OCI-LY3 (cell line): ENCODE measurements around the gene TTC16.

ENCODE experiments used
- H2AFZ ChIP-seq: fragments of 200-600, 300-600 bp; shearing (Covaris generic); 2 replicates; pipeline ENCODE4 v1.6.0; 2014; ENCODE audit warnings: antibody characterized with exemption, low read depth, low read length
- H3K27ac ChIP-seq: fragments of 200-600, 300-600 bp; sonication (generic); 2 replicates; pipeline ENCODE4 v1.5.1; 2014; ENCODE audit warnings: mild to moderate bottlenecking, low read length, moderate library complexity, mixed read lengths
- H3K27me3 ChIP-seq: fragments of 200-600, 300-600 bp; sonication (generic); 2 replicates; pipeline ENCODE4 v1.6.1; 2014; ENCODE audit warnings: low read depth, low read length, mixed read lengths
- H3K36me3 ChIP-seq: fragments of 200-600, 300-600 bp; sonication (generic); replicated peaks from 2 replicates; pipeline ENCODE3; 2014; ENCODE audit warnings: low read depth, low read length, mixed read lengths
- H3K4me1 ChIP-seq: fragments of 300-600, 200-600 bp; sonication (generic); 2 replicates; pipeline ENCODE4 v1.6.1; 2014; ENCODE audit warnings: low read length, mixed read lengths
- H3K4me2 ChIP-seq: fragments of 200-600, 300-600 bp; sonication (generic); 2 replicates; pipeline ENCODE4 v1.6.1; 2014; ENCODE audit warnings: low read length, mixed read lengths
- H3K4me3 ChIP-seq: fragments of 300-600, 200-600 bp; sonication (generic); 2 replicates; pipeline ENCODE4 v1.5.1; 2014; ENCODE audit warnings: antibody characterized with exemption, mild to moderate bottlenecking, low read length, moderate library complexity
- H3K79me2 ChIP-seq: fragments of 300-600, 200-600 bp; shearing (Covaris generic); 2 replicates; pipeline ENCODE4 v1.6.1; 2014; ENCODE audit warnings: mild to moderate bottlenecking, low read length, mixed read lengths
- H3K9ac ChIP-seq: fragments of 300-600, 200-600 bp; shearing (Covaris generic); 2 replicates; pipeline ENCODE4 v1.6.0; 2014; ENCODE audit warnings: mild to moderate bottlenecking, low read length, moderate library complexity
- H3K9me3 ChIP-seq: fragments of 200-600, 300-600 bp; shearing (Covaris generic); 2 replicates; pipeline ENCODE4 v1.6.1; 2014; ENCODE audit warnings: low read length, mixed read lengths; ENCODE audit not compliant: insufficient read depth
- H4K20me1 ChIP-seq: fragments of 200-600, 300-600 bp; sonication (generic); 2 replicates; pipeline ENCODE4 v1.6.1; 2016; ENCODE audit warnings: low read length, mixed read lengths; ENCODE audit not compliant: insufficient read depth
- CTCF ChIP-seq: fragments of 200-600, 300-600 bp; sonication (generic); IDR thresholded peaks from 2 replicates; pipeline ENCODE4 v1.5.1; 2014; ENCODE audit warnings: antibody characterized with exemption, low read length, low read depth
- EZH2phosphoT487 ChIP-seq: fragments of 200-600 bp; shearing (Covaris generic); IDR thresholded peaks from 2 replicates; pipeline ENCODE4 v1.6.1; 2018; ENCODE audit warnings: antibody characterized with exemption, mixed run types, low read depth

TTC16 gene

GRCh38 chr9:127717766-127718165 lies 1.9 kb downstream of the TTC16 start:
- peaks cover 4% of the 10 kb centered on the region for H3K27me3 ChIP-seq
- H3K9ac ChIP-seq, result no peak overlapping the region
- no peaks in the 10 kb centered on the region; the same call in 1 of the 2 replicates for H4K20me1 ChIP-seq
- H3K36me3 ChIP-seq, result no peaks in the 10 kb centered on the region
- H2AFZ ChIP-seq, result no peak overlapping the region
- no peaks in the 10 kb centered on the region for H3K79me2 ChIP-seq
- no peak overlapping the region for H3K4me3 ChIP-seq
- H3K9me3 ChIP-seq, result no peaks in the 10 kb centered on the region
- H3K4me2 ChIP-seq, result no peak overlapping the region
- no peak overlapping the region for H3K27ac ChIP-seq
- peaks cover 8% of the 10 kb centered on the region for H3K4me1 ChIP-seq
- TF ChIP-seq CTCF, result no peak
- no peak for TF ChIP-seq EZH2phosphoT487

- H4K20me1 ChIP-seq, result no peaks in the 10 kb centered on the region
- 0 out of 2 replicates have a peak, but pooled peaks cover 4% of the 10 kb centered on the region for H3K4me1 ChIP-seq
- no peak for TF ChIP-seq EZH2phosphoT487
- TF ChIP-seq CTCF, result no peak
- no peak overlapping the region for H3K4me3 ChIP-seq
- H3K36me3 ChIP-seq, result no peaks in the 10 kb centered on the region
- H2AFZ ChIP-seq, result no peak overlapping the region
- no peaks in the 10 kb centered on the region for H3K79me2 ChIP-seq
- H3K9me3 ChIP-seq, result no peaks in the 10 kb centered on the region
- H3K4me2 ChIP-seq, result no peak overlapping the region
- no peak overlapping the region for H3K9ac ChIP-seq
- H3K27me3 ChIP-seq, result peaks cover 4% of the 10 kb centered on the region
- H3K27ac ChIP-seq, result no peak overlapping the region
These were observed 4.4 kb downstream of the TTC16 start for GRCh38 chr9:127720031-127720864.

- H3K27ac ChIP-seq, result no peak overlapping the region
- H3K27me3 ChIP-seq, result peaks cover 4% of the 10 kb centered on the region
- no peak overlapping the region for H3K4me2 ChIP-seq
- H3K4me1 ChIP-seq, result 0 out of 2 replicates have a peak, but pooled peaks cover 4% of the 10 kb centered on the region
- H3K9me3 ChIP-seq, result no peaks in the 10 kb centered on the region
- H4K20me1 ChIP-seq, result no peaks in the 10 kb centered on the region
- no peak overlapping the region for H3K4me3 ChIP-seq
- no peak overlapping the region for H3K9ac ChIP-seq
- TF ChIP-seq EZH2phosphoT487 (no peak), CTCF (no peak)
- H2AFZ ChIP-seq, result no peak overlapping the region
- H3K36me3 ChIP-seq, result no peaks in the 10 kb centered on the region
- H3K79me2 ChIP-seq, result no peaks in the 10 kb centered on the region
These were observed 5.0 kb downstream of the TTC16 start for GRCh38 chr9:127720865-127721227.

- Histone ChIP-seq H2AFZ (no peak overlapping the region), H3K4me1 (no peaks in the 10 kb centered on the region), H3K27me3 (peaks cover 4% of the 10 kb centered on the region), H3K36me3 (no peaks in the 10 kb centered on the region), H3K9ac (no peak overlapping the region), H3K4me2 (no peak overlapping the region), H3K27ac (no peak overlapping the region), H4K20me1 (no peaks in the 10 kb centered on the region), H3K9me3 (no peaks in the 10 kb centered on the region), H3K4me3 (no peak overlapping the region), H3K79me2 (no peaks in the 10 kb centered on the region)
- TF ChIP-seq EZH2phosphoT487, result no peak
- TF ChIP-seq CTCF, result no peak
These were observed 5.5 kb downstream of the TTC16 start for GRCh38 chr9:127721391-127721821.
